RPMI7951 (cell line): Measurements from ENCODE around the gene EEF2KMT. TPM values are rescaled to one million over a fixed set of nuclear protein-coding genes. Genes with fewer than 3 reads are reported as not detected.
A peak's percentile ranks its signal among the peaks of the same experiment; 100 is the strongest.
"Not testable (repeated sequence)": the region's sequence is repeated elsewhere in the genome, so short reads cannot be mapped to it uniquely, and the experiment has no call there.

Source experiments
- DNase-seq: peaks from one replicate; pipeline ENCODE4 v3.0.0-alpha.2; 2012; ENCODE audit warnings: low read depth
- total RNA-seq: library from RNA; depleted of rRNA; stranded (reverse); fragments of >200 nt; shearing (Covaris generic); gene quantifications from 2 replicates; pipeline ENCODE4 v1.2.3, GENCODE V29; 2014

The EEF2KMT gene
- total RNA-seq, 1 experiment from 2014 or later, result 7.4 TPM

GRCh38 chr16:5070431-5071186 is 27.0 kb downstream of the EEF2KMT start:
- DNase-seq, result no peak

DNA sequence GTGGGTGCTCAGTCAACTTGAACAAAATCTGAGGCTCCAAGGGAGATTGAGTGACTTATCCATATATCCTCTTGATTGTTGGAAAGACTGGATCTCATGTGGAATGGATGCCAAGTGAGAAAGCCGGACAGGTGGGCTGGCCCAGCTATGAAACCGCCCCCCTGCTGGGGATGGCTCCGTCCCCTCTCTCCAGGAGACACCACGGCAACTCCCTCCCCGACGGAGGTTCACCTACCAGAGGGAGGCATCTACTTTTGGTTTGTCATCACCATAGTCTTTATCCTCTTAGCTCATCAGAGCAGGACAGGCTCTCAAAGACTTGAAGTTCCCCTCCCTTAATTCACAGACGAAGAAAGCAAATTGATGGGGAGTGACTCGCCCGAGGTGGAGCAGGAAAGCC is 27.7 kb downstream of the EEF2KMT start:
- DNase-seq, result no peak

DNA sequence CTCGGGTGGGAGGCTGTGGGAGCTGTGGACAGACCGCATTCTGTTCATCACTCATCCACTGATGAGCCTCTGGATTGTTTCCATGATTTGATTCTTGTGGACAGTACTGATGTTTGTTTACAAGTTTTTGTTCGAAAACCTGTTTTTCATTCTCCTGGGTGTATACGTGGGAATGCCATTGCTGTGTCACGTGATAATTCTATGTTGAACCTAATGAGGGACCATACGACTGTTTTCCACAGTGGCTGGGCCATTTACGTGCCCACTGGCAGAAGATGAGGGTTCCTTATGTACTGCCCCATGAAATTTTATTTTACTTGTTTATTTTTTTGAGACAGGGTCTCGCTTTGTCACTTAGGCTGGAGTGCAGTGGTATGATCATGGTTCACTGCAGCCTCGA is 28.5 kb downstream of the EEF2KMT start:
- DNase-seq, result no peak

DNA sequence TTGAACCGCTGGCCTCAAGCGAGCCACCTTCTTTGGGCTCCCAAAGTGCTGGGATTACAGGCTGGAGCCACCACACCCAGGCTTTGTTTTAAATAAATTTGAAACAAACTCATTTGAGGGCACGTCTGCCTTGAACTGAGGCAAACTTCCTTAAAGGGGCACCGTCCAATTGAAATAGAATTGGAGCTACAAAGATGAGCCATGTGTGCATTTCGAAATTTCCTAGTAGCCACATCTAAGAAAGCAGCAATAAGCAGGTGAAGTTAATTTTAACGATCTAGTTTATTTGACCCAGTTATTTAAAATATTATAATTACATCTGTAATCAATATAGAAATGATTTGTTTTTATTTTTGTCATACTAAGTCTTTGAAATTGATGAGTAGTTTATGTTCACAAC is 31.1 kb downstream of the EEF2KMT start:
- no peak for DNase-seq

- DNase-seq, result no peak
These were observed 31.8 kb downstream of the EEF2KMT start, which contains the start of gene C16orf89 for GRCh38 chr16:5065813-5066212. Gene C16orf89, minus strand, starts transcription at chr16:5065956. Its CDS starts 48 bp downstream, at chr16:5065908.

DNA sequence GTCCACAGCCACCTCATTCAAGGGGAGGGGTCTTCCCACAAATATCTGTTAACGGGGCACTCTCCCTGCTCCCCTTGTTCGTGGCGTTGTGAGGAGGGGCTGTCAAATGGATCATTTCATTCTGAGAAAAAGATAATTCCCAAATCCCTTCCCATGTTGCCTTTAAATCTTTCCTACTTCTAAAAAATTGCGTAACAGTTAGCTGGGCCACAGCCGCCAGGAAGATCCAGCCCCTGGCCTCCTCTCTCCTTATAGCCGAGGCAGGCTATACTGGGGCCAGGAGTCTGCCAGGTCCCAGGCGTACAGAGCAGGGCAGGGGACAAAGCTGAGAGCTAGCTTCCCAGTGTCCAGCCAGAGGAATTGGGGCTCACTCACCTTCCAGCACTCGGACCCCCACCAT is 32.3 kb downstream of the EEF2KMT start:
- no peak for DNase-seq

- no peak for DNase-seq
These were observed 32.7 kb downstream of the EEF2KMT start for GRCh38 chr16:5064915-5065314.

- DNase-seq, result no peak
These were observed 34.5 kb downstream of the EEF2KMT start for GRCh38 chr16:5062790-5063765.

DNA sequence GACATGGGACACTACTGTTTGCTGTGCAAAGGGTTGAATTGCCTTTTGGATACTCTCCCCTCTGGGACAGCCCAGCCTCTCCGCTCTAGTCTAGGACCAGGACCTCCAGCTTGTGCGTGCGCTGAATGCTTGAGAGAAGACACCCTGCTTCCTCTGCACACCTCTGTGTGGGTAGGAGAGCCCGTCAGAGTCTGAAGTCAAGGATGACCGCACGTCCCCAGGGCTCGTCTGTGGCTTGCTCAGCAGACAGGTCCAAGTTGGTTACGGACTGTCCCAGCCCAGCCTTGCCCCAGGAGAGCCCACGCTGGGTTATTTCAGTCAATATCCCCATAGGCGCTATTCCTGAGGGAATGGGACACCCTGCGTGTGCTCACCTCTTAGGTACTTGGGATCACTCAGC is 35.5 kb downstream of the EEF2KMT start:
- DNase-seq, result no peak

- DNase-seq, result no peak
These were observed 37.4 kb downstream of the EEF2KMT start for GRCh38 chr16:5060073-5060641.

DNA sequence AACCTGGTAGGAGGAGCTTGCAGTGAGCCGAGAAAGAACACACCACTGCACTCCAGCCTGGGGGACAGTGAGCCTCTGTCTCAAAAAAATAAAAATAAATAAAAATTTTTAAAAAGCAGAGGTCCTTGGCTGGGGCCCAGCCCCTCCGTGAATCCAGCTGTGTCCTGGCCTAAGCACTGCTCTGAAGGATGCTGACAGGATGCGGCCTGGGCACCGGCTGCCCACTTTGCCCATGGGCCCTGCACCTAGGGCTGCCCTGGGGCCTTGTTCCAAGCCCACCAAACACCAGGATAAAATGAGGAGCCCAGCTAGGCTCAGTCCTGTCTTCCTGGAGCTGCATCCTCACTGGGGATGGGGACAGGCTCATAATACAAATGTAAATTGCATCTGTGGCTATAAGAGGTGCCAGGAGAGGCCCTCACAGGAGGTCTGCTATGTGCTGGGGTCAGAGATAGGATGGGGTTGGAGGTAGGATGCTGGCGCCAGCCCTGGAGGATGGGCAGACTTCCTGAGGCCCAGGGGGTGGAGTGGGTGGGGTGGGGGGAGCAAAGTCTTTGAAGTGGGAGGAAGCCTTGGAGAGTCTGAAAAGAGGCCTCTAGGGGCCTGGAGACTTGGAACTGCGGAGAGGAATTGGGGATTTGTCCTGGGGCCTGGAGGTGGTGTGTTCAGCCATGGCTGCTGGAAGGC is 38.1 kb downstream of the EEF2KMT start:
- DNase-seq, result no peak

DNA sequence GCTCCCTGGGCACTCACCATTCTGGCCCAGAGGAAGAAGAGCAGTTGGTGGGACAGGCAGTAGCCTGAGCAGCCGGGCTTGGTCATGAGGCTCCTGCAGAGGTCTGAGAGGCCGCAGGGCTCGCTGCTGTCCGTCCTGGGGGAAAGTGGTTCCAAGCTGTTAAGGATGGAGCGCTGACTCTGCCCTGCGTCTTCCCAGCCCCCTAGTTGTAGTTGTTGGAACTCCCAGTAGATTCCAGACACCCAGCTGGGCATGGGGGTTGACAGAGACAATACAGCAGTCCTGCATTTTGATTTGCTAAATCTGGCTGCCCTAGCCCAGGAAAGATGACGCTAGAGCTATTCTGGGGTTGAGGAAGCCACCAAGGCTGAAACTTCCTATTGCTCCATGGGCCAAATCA is 39.1 kb downstream of the EEF2KMT start:
- peak; percentile 26 for DNase-seq

GRCh38 chr16:5056352-5056751 is 41.2 kb downstream of the EEF2KMT start:
- DNase-seq, result no peak

DNA sequence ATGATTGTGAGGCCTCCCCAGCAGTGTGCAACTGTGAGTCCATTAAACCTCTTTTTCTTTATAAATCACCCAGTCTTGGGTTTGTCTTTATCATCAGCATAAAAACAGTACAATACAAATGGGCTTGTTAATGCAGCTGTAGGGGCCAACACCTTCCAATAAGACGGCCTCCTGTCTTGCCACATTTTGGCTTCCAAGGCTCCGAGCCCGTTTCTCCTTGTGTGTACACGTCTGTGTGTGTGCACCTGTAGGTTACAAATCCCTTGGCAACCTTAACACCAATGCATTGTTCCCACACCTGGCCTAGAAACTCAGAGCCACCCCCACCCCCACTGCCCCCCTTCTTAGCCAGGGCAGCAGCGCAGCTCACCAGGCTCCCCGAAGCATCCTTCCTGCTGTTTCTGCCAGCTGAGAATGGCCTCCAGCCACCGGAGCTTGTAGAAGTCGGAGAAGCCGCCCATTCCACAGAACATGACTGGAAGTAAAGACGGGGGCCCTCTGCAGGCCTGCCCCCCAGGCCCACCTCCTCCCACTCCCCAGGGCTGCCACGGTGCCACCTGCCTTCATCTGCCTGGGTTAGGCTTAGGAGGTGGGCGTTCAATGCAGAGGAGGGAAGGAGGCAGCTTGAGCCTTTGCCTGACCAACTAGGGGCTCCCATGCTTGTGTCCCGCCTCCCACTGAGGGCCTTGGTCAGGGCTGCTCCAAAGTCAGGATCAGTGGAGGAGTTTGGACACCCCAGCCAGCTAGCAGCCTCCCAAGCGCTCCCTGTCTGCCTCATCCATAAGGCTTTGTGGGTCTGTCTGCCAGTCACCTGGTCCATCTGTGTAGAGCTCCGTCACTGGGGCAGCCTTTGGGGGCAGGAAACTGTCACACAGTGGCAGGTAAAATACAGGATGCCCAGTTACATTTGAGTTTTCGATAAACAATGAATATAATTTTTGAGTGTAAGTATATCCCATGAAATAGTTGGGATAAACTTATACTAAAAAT is 42.4 kb downstream of the EEF2KMT start:
- DNase-seq, result no peak

- no peak for DNase-seq
These were observed 50.7 kb downstream of the EEF2KMT start for GRCh38 chr16:5046914-5047313.

DNA sequence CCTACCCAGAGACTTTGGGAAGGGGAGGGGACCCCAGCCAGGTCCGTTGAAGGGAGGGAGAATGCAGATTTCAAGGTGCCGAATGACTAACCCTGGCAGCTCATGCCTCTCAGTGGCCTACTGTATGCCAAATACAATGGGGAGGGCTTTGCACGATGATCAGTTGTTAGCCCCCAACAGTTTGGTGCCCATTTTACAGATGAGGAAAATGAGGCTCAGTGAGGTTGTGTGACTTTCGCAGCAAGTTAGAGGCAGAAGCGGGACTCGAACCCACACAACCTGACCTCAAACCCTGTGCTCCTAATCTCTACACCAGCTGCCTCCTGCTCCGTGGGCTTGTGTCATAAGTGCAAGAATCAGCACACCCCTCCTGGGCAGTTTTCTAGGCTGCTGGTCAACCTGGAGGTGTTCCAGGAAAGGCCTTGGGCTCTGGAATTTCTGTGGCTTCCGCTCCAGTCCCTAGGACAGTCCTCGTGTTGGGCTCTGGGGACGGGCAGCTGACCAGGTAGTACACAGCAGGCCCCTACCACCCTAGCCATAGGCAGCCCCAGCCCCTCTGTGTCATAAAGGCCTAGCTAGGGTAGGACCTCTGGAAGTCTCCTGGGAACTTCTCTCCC is 52.0 kb downstream of the EEF2KMT start:
- DNase-seq, result no peak

DNA sequence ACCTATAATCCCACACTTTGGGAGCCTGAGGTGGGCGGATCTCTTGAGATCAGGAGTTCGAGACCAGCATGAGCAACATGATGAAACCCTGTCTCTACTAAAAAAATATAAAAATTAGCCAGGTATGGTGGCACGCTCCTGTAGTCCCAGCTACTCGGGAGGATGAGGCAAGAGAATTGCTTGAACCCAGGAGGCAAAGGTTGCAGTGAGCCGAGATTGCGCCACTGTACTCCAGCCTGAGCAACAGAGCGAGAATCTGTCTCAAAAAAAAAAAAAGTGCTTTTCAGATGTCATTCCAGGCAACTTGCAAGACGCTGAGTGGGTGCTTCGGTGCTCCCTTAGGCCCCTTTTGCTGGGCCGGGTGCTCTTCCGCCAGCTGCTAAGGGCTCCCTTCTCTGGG is 53.0 kb downstream of the EEF2KMT start:
- DNase-seq, result not testable (repeated sequence)

GRCh38 chr16:5044011-5044540 is 53.5 kb downstream of the EEF2KMT start:
- no peak for DNase-seq

GRCh38 chr16:5042574-5043171 is 54.9 kb downstream of the EEF2KMT start:
- peak; percentile 54 for DNase-seq
